ENCODE results near the gene TMC2. TPM values are rescaled to one million over a fixed set of nuclear protein-coding genes. Genes with fewer than 3 reads are reported as not detected.

TMC2 gene
- total RNA-seq, 1 experiment from 2014 or later, result not detected

GRCh38 chr20:2603816-2604505 is 67.6 kb downstream of the TMC2 start:
- H3K36me3 ChIP-seq (ENCODE audit: insufficient read depth, low read length, poor library complexity, severe bottlenecking), result no peaks in the 10 kb centered on the region
- BruUV-seq (replicated peaks), result no TSS peak
- DNase-seq (ENCODE audit: low spot score), result no peak
- no peaks in the 10 kb centered on the region for H3K4me1 ChIP-seq (ENCODE audit: insufficient read depth, low read length, poor library complexity, severe bottlenecking)
- no peak for TF ChIP-seq EZH2 (IDR thresholded peaks at IDR 0.05; ENCODE audit: borderline replicate concordance, low read depth, low read length, poor library complexity, severe bottlenecking)
- no peak for TF ChIP-seq CTCF (conservative IDR thresholded peaks at IDR 0.05; ENCODE audit: low read depth, low read length)
- peaks cover 12% of the 10 kb centered on the region for H3K9me3 ChIP-seq (ENCODE audit: low read depth, low read length, poor library complexity, severe bottlenecking)
- H3K27me3 ChIP-seq (replicated peaks; ENCODE audit: insufficient read depth, low read depth, low read length, poor library complexity), result no peaks in the 10 kb centered on the region
- H3K27ac ChIP-seq (ENCODE audit: low read depth, low read length, poor library complexity, severe bottlenecking), result no peak overlapping the region
- H3K4me3 ChIP-seq (ENCODE audit: low read depth, low read length, poor library complexity, severe bottlenecking), result no peak overlapping the region
- CTCF ChIA-PET, result no interaction called here
- intact Hi-C loops (cut with micrococcal nuclease; ENCODE audit: unreplicated experiment), result no loop called here
- POLR2A ChIA-PET (ENCODE audit: low non-redundant PET), result no interaction called here

- BruUV-seq (replicated peaks), result no TSS peak
- no peak for DNase-seq (ENCODE audit: low spot score)
- ChIA-PET POLR2A (ENCODE audit: low non-redundant PET) (no interaction called here), CTCF (no interaction called here)
- intact Hi-C loops (cut with micrococcal nuclease; ENCODE audit: unreplicated experiment), result no loop called here
- no peaks in the 10 kb centered on the region for H3K36me3 ChIP-seq (ENCODE audit: insufficient read depth, low read length, poor library complexity, severe bottlenecking)
- no peaks in the 10 kb centered on the region for H3K4me1 ChIP-seq (ENCODE audit: insufficient read depth, low read length, poor library complexity, severe bottlenecking)
- TF ChIP-seq CTCF (conservative IDR thresholded peaks at IDR 0.05; ENCODE audit: low read depth, low read length) (no peak), EZH2 (IDR thresholded peaks at IDR 0.05; ENCODE audit: borderline replicate concordance, low read depth, low read length, poor library complexity, severe bottlenecking) (no peak)
- H3K9me3 ChIP-seq (ENCODE audit: low read depth, low read length, poor library complexity, severe bottlenecking), result peaks cover 12% of the 10 kb centered on the region
- H3K27me3 ChIP-seq (replicated peaks; ENCODE audit: insufficient read depth, low read depth, low read length, poor library complexity), result no peaks in the 10 kb centered on the region
- H3K4me3 ChIP-seq (ENCODE audit: low read depth, low read length, poor library complexity, severe bottlenecking), result no peak overlapping the region
- no peak overlapping the region for H3K27ac ChIP-seq (ENCODE audit: low read depth, low read length, poor library complexity, severe bottlenecking)
Observed at GRCh38 chr20:2604506-2604835, 68.1 kb downstream of the TMC2 start.

- no peak for TF ChIP-seq CTCF (conservative IDR thresholded peaks at IDR 0.05; ENCODE audit: low read depth, low read length)
- TF ChIP-seq EZH2 (IDR thresholded peaks at IDR 0.05; ENCODE audit: borderline replicate concordance, low read depth, low read length, poor library complexity, severe bottlenecking), result no peak
- no peak for DNase-seq (ENCODE audit: low spot score)
- Histone ChIP-seq H3K27me3 (replicated peaks; ENCODE audit: insufficient read depth, low read depth, low read length, poor library complexity) (no peaks in the 10 kb centered on the region), H3K4me1 (ENCODE audit: insufficient read depth, low read length, poor library complexity, severe bottlenecking) (no peaks in the 10 kb centered on the region), H3K4me3 (ENCODE audit: low read depth, low read length, poor library complexity, severe bottlenecking) (no peak overlapping the region), H3K27ac (ENCODE audit: low read depth, low read length, poor library complexity, severe bottlenecking) (no peak overlapping the region), H3K9me3 (ENCODE audit: low read depth, low read length, poor library complexity, severe bottlenecking) (peaks cover 12% of the 10 kb centered on the region), H3K36me3 (ENCODE audit: insufficient read depth, low read length, poor library complexity, severe bottlenecking) (no peaks in the 10 kb centered on the region)
- ChIA-PET POLR2A (ENCODE audit: low non-redundant PET) (no interaction called here), CTCF (no interaction called here)
- no TSS peak for BruUV-seq (replicated peaks)
- intact Hi-C loops (cut with micrococcal nuclease; ENCODE audit: unreplicated experiment), result no loop called here
Observed at GRCh38 chr20:2606507-2607006, 70.2 kb downstream of the TMC2 start.

All from A673 (cell line).